ENCODE results near the gene NT5M.

The NT5M gene

DNA sequence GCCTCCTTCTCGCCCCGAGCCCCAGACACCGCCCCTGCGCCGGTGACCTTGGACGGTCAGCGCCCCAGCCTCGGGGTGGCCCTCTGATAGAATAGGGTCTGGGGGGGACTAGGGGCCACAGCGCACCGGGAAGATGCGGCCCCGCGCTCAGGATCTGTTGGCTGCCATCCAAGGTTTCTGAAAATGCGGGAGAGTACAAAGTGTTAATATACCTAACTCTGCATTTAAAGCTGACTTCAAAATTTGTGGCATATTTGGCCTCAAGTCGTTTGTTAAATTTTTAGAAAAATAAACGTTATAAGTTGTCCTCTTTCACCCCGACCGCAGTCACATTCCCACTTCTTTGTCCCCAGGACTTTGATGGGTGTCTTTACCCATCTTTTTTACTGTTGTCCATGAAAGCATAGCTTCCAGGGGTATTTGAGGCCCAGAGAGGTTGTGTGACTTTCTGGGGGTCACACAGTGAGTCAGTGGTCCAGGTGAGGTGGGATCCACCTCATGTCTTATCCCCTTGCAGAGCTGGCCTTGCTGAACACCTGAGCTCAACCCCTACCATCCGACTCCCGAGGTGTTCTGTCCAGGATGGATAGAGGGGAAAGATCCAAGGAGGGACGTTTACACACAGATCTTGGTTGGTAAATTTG, 796 bp downstream of the NT5M start:
- DNase-seq: no peak

DNA sequence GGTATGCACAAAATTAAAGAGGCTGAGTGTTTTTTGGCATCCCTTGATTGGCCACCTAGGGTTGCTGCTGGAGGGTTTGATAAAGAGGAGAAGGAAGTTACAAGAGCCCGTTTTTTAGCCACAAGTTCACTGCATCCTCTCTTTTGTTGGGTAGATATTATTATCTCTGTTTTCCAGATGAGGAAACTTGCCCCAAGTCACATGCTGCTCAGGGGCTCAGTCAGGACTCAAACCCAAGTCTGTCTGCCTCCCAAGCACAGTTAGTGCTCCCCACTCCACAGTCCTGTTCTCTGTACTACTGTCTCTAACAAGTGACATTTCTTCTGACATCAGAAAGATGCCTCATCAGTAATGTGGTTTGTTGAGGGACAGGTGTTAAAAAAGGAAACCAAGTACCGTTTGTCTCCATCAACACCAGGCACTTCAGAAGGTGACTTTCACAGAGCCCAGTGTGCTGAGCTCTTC, 1.4 kb downstream of the NT5M start:
- DNase-seq: no peak

DNA sequence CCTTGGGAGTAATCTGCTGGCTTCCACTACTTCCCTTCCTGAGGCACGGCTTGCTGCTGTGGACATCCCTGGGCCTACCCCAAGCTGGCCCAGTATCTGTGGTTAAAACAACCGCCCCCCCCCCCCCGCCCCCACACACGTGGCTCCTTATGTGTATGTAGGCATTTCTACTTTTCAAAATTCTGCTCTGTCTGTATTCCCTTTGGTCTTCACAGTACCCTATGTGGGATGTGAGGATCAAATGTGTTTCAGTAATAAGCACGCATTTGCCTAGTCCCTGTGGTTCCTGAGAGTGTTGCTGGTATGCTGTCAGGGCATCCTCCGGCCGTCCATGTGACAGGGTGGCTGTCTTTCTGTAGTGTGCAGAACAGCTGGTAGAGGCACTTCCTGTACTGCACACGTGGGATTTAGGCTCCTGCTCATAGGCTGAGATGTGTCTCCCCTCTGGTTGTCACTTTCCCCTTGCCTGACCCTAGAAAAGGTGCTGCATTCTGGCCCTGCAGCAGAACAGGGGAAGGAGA, 2.2 kb downstream of the NT5M start:
- no peak for DNase-seq

DNA sequence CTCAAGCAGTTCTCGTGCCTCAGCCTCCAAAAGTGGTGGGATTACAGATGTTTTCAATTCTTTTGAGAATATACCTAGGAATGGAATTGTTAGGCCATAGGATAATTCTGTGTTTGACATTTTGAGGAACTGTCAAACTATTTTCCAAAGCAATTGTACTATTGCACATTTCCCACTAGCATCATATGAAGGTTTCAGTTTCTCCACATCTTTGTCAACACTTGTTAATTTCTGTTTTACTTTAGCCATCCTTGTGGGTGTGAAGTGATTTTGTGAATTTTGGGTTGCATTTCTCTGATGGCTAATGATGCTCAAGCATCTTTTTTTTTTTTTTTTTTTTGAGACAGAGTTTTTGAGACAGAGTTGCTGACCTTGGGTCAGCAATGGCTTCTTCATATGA, 6.2 kb downstream of the NT5M start:
- no peak for DNase-seq

DNA sequence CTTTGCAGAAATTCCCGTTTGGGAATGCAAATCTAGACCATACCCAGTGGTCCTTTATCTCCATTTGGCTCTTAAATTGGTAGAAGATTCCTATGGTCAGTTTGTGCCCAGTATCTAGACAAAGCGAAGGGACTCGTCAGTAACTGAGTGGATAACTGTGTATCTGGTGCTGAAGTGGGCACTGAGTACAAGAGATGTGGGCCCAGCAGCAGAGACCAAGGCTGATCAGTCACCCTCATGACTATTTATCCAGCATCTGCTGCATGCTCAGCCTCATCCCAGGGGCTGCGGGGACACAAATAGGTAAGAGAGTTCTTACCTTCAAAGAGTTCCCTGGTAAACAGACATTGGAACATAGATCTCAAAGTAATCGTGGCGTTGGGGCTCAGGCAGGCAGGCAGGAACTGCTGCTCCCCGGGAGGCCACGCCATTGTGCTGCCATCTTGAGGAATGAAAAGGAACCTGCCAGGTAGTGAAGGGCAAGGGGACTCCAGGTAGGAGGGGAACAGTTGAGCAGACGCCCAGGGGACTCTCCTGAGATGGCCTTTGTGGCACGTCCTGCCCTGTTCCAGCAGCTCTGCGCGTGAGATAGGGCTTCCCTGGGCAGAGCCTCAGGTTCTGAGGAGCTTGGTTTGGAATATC, 10.3 kb downstream of the NT5M start:
- DNase-seq: peak; percentile 11

- DNase-seq: no peak
Measured at GRCh38 chr17:17314501-17315071, 11.4 kb downstream of the NT5M start.

DNA sequence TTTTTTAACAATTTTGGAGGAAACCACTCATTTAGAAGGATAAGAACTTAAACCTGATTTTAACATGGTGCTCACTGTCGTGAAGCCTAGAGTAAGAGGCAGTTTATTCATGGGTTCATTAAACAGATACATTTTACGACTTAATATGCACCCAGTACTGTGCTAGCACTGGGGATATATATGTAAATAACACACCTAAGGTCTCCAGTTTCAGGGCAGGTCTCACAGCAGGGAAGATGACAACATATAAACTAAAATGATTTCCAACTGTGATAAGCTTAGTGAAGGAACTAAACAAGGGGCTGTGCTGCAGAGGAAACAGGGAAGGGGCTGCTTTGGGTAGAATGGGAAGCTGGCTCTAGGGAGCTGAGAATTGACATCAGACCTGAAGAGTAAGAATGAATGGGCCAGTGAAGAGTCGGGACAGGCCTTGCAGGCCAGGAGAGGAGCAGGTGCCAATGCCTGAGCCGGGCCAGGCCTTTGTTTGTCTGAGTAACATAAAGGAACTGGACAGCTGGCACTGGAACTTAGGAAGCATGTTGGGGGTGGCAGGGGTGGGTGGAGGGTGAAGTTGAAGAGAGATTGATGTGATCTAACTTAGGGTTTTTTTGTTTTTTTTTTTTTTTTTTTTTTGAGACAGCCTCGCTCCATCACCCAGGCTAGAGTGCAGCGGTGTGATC, 12.1 kb downstream of the NT5M start:
- no peak for DNase-seq

DNA sequence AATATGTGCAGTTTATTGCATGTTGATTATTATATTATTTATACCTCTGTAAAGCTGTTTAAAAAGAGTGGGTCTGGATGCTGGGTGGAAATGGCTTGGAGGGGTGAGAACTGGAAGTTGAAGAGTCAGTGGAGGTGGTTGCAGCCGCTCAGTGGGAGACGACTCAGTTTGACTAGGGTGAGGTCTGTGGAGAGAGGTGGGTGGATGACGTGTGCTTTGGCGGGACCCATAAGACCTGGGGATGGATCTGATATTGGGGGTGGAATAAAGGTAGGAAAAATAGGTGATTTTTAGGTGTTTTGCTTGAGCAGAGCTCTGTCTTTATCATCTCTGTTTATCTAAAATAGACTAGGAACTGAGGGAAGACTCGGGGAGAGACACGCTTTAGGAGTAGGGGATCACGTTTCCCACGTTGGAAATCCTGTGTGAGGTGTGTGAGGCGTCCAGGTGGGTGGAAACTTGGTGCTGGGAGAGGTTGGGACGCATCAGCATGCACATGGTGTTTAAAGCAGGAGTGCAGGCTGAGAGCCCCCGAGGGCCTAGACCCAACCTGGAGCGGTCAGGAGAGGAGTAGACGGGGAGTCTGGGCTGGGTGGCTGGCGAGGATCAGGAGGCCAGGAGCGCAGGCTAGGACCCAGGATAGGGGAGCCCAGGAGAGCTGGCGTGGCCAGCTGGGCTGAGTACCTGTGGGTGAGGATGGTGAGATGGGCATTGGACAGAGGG, 17.2 kb downstream of the NT5M start:
- DNase-seq: no peak

- no peak for DNase-seq
Measured at GRCh38 chr17:17320911-17321220, 17.7 kb downstream of the NT5M start.

- DNase-seq: no peak
Measured at GRCh38 chr17:17321356-17322025, 18.3 kb downstream of the NT5M start.

GRCh38 chr17:17322516-17323510, 19.6 kb downstream of the NT5M start:
- no peak for DNase-seq

DNA sequence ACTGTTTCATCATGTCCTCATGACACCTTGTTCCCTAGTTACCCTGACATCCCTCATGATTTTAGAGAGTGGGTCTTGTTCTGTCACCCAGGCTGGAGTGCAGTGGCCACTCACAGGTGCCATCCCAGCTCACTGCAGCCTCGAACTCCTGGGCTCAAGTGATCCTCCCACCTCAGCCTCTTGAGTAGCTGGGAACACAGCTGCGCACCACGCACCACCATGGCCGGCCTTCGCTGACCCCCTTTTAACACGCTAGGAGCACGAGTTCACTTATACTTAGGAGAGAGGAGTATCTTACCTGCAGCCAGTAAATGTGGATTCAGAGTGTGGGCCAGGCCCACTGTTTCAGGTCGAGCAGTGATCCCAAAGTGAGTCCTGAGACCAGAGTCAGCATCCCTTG, 21.4 kb downstream of the NT5M start:
- DNase-seq: no peak

DNA sequence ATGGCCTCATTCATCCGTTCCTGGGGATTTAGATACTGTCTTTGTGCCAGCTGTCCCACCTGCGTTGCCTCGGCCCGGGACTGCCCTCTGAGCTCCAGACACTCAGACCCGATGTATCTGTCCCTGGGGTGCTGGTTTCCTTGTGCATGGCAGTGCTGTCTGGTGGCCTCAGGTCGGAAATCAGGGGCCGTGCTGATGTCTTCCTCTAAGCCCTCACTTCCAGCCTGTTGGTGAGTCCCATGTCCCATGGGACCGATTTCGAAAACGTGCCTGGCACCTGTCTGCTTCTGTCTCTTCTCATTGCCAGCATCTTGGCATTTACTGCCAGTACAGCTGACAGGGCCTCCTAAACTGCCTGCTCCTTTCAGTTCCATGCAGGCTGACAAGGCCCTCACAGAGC, 22.1 kb downstream of the NT5M start:
- DNase-seq: no peak

DNA sequence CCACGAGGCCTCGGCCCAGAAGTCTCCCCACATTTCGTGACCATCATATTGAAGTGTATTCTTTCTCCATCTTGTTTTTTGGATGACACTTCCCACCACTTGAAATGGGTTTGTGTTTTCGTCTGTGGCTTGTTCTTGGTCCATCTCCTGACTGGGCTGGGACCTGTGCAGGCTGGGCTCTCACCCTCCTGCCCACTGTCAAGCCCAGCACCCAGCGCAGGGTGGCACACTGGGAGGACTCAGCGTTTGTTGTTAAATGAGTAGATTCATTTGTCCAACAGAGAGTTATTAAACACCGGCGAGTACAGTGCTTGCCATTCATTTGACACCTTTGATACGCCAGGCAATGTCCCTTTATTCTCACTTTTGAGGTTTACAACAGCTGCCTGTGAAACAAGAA, 22.6 kb downstream of the NT5M start:
- no peak for DNase-seq

DNA sequence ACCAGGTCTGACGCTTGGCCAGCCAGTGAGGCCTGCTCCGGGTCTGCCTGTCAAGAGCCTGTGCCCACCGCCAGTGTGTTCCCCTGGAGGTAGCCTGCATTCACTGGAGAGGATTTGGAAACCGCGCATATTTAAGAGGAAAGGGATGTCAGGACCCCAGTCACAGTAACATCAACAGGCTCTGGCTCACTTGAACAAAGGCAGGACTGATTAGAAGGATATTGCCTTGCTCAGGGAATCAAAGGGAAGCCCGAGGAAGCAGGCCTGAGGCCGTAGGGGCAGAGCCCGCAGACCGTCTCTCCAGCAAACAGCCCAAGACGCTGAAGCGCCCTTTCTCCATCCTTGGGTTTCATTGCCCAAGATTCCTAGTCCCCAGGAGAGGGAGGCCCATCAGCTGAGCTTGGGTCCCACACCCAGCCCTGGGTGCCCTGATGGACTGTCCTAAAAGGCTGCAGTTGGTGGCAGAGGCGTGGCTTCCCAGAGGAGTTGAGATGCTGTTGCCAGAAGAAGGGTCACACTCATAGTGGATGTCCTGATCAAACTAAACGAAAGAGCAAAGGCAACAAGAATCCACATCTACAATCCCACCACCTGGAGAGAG, 23.2 kb downstream of the NT5M start:
- no peak for DNase-seq

DNA sequence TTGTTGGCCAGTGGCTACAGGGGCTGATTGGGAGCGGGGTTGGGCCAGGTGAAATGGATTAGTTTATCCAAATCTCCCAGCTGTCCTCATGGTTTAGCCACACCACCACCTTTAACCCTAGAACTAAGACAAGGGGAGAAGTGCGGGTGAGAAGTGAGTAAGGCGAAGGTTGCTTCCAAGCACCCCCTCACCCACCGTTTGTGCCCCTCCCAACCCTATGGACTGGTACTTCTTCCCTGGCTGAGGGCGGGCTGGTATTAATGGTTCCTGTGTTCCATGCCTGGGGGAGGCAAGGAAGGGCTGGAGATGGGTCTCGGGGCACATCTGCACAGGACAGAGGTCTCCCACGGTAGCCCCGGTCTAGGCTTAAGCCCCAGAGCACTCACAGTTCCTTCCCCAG, 25.1 kb downstream of the NT5M start:
- DNase-seq: no peak

- DNase-seq: no peak
Measured at GRCh38 chr17:17341452-17341851, 38.3 kb downstream of the NT5M start.

GRCh38 chr17:17342242-17342945, 39.2 kb downstream of the NT5M start:
- DNase-seq: no peak

- DNase-seq: no peak
Measured at GRCh38 chr17:17343160-17343735, 40.1 kb downstream of the NT5M start.

All from NCI-H1048 (cell line).